HG03095 (cell line): Measurements from ENCODE around the gene INPP5A.
"Not testable (repeated sequence)": the region's sequence is repeated elsewhere in the genome, so short reads cannot be mapped to it uniquely, and the experiment has no call there.

Source experiments
- ATAC-seq: cut with Tn5 transposase; IDR thresholded peaks from one replicate; pipeline ENCODE4 v1.9.1; 2021; ENCODE audit warnings: moderate library complexity; ENCODE audit not compliant: unreplicated experiment

INPP5A gene

DNA sequence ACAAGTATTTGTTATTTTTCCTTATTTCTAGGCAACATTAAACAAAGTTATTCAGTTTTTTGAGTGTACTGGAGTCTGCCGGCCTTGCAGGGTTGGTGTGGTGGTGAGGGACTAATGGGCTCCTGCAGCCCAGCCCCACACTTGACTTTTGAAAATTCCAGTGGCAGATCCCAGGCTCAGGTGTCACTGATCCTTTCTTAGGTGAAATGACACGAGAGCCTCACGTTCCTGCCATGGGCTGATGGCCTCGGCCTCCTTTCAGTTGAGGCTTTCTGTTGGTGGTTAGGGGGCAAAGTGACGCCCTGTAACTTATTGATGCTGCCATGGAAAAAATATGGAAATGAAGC, 130.4 kb downstream of the INPP5A start:
- ATAC-seq: no peak

- ATAC-seq: no peak
These were observed 131.7 kb downstream of the INPP5A start for GRCh38 chr10:132669208-132669861.

DNA sequence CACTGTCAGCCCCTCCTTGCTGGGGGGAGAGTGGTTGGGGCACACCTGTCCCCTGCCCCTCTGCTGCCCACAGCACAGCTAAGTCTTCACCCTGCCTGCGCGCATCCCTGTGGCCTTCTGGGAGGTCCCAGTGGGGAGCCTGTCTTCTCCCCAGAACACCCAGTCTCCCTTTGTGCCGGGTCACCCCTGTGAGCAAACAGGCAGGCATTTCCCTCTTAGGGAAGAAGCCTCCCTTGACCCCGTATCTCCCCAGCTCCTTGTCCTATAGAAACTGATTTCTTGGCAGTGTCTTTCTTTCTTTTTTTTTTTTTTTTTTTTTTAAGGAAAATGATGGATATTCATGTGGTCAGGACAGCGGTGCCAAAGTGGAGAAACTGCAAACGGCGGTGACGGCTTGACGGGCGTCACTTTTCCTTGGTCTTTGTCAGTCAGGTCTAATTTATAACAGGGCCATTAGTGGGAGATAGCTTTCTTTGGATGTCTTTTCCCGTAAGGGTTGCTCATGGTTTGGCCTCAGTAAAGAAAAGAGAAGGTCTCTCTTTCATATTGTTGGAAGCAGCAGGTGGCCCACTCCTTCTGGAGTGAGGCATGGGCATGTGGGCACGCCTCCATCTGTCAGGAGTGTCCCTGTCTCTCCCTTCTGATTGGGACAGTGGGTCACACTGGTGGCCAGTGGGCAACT, 133.1 kb downstream of the INPP5A start:
- no peak for ATAC-seq

GRCh38 chr10:132671228-132672154, 133.9 kb downstream of the INPP5A start:
- no peak for ATAC-seq

DNA sequence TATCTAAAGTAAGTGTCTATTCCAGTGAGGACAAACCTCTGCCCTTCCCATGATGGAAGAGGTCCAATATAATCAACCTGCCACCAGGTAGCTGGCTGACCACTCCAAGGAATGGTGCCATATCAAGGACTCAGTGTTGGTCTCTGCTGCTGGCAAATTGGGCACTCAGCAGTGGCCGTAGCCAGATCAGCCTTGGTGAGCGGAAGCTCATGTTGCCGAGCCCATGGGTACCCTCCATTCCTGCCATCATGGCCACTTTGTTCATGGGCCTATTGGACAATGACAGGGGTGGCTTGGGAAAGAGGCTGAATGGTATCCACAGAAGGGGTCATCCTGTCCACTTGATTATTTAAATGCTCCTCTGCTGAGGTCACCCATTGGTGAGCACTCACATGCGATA, 136.2 kb downstream of the INPP5A start:
- not testable (repeated sequence) for ATAC-seq

DNA sequence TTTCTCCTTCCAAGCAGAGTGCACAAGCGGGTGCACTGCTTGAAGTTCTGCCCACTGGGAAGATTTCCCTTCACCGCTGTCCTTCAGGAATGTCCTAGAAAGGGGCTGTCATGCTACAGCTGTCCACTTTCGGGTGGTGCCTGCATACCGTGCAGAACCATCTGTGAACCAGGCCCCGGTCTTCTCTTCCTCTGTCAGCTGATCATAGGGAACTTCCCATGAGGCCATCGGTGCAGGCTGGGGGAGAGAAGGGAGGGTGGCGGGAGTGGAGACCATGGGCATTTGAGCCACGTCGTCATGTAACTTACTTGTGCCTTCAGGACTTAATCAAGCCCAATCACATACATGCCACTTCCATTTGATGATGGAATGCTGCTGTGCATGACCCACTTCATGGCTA, 136.7 kb downstream of the INPP5A start:
- no peak for ATAC-seq

- ATAC-seq: no peak
These were observed 137.6 kb downstream of the INPP5A start for GRCh38 chr10:132675031-132675740.

GRCh38 chr10:132676193-132676891, 138.8 kb downstream of the INPP5A start:
- no peak for ATAC-seq

DNA sequence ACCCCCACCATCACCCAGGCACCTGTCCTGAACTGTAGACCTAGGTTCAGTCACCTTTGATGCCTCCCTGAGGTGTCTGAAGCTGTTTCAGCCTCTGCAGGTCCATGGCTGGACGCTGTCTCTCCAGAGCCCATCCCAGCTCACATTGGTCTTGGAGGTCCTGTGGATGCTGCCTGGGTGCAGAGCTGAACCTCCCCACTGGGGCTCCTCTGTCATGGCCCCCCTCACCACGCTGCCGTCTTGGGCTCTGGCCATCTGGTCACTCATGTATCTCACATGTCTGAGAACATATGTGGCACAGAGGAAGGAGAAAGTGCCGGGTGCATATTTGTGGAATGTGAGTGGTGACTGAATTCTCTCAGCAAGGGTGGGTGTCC, 139.5 kb downstream of the INPP5A start:
- ATAC-seq: no peak

- ATAC-seq: no peak
These were observed 140.1 kb downstream of the INPP5A start for GRCh38 chr10:132677473-132678227.

DNA sequence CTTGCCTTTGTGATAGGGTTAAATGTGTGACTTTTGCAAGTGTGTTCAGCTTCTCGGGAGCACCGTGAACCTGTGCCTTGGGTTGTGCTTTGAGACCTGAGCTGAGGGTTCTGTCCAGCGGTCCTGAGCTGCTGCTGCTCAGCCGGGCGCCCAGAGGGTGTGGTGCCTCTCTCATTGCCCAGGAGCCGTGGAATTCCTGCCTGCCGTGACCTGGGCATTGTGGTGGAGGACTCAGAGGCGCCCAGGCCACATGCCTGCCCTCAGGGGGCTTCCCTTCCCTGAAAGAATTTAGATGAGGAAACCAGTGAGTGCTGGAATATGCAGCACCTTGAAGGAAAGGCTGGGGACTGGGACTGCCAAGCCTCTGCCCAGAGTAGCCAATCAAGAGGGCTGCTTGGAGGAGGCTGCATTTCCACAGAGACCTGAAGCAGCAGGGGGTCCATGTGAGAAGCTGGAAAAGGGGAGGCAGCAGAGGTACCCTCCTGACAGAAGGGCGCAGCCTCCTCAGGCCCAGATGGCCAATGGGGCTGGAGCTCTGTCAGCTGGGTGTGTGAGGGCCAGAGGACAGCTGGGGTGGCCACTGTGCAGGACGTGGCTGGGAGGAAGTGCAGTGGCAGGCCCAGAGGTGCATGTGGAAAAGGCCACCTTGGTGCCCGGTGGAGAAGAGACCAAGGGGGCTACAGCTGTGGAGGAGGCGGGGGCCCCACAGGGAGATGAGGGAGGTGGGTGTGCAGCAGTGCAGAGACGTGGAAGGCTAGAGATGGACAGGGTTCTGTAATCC, 141.0 kb downstream of the INPP5A start:
- ATAC-seq: no peak

- ATAC-seq: no peak
These were observed 141.6 kb downstream of the INPP5A start for GRCh38 chr10:132679217-132679595.

GRCh38 chr10:132679640-132680039, 142.1 kb downstream of the INPP5A start:
- ATAC-seq: no peak

DNA sequence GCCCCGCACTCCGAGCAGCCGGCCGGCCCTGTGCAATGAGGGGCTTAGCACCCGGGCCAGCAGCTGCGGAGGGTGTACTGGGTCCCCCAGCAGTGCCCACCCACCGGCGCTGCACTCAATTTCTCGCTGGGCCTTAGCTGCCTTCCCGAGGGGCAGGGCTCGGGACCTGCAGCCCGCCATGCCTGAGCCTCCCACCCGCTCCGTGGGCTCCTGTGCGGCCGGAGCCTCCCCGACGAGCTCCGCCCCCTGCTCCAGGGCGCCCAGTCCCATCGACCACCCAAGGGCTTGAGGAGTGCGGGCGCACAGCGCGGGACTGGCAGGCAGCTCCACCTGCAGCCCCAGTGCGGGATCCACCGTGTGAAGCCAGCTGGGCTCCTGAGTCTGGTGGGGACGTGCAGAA, 143.2 kb downstream of the INPP5A start:
- not testable (repeated sequence) for ATAC-seq

DNA sequence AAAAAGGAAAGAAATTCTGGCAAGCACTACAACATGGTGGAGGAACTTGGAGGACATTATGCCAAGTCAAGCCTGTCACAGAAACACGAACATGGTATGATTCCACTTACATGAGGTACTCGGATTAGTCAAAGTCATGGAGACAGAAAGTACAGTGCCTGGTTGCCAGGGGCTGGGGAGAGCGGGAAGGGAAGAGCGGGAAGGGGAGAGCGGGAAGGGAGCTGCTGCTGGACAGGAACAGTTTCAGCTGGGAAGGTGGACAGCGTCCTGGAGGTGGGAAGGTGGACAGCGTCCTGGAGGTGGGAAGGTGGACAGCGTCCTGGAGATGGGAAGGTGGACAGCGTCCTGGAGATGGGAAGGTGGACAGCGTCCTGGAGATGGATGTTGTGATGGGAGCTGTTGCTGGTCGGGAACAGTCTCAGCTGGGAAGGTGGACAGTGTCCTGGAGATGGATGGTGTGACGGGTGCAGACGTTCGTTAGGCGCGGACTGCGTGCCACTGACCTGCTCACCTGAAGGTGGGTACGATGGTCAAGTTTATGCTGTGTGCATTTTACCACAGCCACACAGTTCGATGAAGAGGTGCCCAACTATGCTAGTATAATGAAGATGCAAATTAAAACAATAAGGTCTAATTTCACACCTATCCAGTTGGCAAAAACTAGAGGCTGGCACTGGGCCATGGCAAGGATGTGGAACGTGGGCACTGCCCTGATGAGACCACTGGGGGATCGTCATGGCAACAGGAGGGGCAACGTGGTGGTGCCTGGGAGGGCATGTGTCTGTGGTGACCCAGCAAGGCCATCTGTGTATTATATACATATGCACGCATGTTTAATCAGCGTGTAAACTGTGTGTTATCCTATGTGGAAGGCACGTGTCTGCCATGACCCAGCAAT, 144.5 kb downstream of the INPP5A start:
- no peak for ATAC-seq

DNA sequence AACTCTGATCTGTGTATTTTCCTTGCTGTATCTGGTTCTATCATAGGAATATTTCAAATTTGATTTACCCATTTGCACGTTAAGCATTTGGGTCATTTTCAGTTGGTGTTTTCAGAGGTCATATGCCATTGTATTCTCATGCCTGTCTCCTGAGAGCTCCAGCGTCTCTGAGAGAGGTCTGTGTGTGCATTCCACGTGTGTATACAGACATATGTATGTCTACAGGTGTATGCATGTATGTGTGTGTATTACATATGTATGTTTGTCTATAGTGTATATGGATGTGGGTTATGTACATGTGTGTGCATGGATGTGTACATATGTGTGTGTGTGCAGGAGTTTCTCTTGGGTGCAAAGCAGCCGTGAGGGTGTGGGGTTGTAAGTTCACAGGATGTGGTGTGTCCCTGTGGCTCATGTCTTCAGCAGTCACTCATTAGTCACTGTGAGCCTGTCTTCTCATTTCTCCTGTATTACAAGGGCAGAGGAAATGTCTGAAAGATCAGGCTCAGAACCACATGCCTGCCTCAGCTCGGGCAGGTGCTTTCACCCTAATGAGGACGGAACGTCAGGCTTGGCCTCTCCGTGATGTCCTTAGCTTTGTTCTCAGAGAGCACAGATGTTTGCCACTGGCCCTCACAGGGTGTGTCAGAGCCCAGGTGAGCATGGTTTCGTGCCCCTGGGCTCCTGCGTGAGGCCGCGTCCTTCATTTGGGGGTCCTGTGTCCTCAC, 146.7 kb downstream of the INPP5A start:
- peak; percentile 83 for ATAC-seq

DNA sequence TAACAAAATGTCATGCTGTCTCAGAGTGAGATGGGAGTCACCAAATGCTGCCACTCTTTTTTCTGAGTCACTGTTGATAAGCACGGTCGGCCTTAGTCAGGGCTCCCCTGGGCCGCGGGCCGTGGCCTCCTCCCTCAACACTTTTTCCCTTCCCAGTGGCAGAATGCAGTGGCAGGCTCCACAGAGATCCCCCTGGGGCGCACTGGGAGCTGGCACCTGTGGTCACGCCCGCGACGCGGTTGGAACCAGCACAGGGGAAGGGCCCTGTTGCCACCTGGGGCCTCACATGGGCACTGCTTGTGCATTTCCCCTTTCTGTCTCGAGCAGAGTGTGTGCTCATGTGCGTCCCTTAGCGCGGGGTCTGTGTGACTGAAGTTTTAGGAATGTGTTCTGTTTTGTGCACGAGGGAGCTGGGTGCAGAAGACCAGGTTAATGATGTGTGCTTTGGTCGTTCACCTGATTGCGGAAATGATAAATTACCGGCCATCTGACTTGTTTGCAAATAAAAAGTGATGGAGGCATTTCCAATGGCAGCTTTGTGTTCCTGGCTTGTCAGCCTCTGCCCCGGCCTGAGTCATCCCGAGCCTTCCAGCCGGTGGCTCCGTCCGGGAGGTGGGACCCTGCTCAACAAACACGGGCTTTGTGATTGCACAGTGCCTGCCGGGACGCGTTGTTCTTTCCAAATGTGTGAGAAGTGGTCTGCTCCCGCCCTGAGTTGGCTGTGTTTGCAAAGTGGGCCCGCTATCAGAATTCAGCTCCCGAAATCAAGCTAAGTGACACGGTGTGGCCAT, 147.7 kb downstream of the INPP5A start:
- no peak for ATAC-seq
